Measurements from ENCODE around the gene AIF1L. TPM values are rescaled to one million over a fixed set of nuclear protein-coding genes. Genes with fewer than 3 reads are reported as not detected.

Gene AIF1L
- polyA plus RNA-seq, 2 donors: 59.3 to 184 TPM

- Histone ChIP-seq H3K4me1 (ENCODE audit: control insufficient read depth in 2 of 2, insufficient read depth in 2 of 2, low read length in 1 of 2) (no peaks in the 10 kb centered on the region), H3K27ac (ENCODE audit: low read depth in 2 of 2, low read length in 1 of 2) (no peak overlapping the region), H3K9me3 (ENCODE audit: control insufficient read depth in 2 of 2, insufficient read depth in 1 of 2, low read depth in 1 of 2, low read length in 1 of 2) (no peaks in the 10 kb centered on the region), H3K27me3 (ENCODE audit: control insufficient read depth in 1 of 2, insufficient read depth in 2 of 2, low read length in 2 of 2) (no peaks in the 10 kb centered on the region), H3K36me3 (ENCODE audit: control insufficient read depth in 2 of 2, insufficient read depth in 2 of 2, low read length in 1 of 2) (no peaks in the 10 kb centered on the region), H3K4me3 (ENCODE audit: low read depth in 1 of 2, low read length in 2 of 2) (no peak overlapping the region)
- WGBS, 2 donors: 78 to 81% methylated on average over 15 of the region's 15 CpGs
Observed at GRCh38 chr9:131076347-131077195, 19.8 kb upstream of the AIF1L start.

- no peak overlapping the region for H3K4me3 ChIP-seq (ENCODE audit: low read depth in 1 of 2, low read length in 2 of 2)
- H3K36me3 ChIP-seq (ENCODE audit: control insufficient read depth in 2 of 2, insufficient read depth in 2 of 2, low read length in 1 of 2): no peaks in the 10 kb centered on the region
- no peaks in the 10 kb centered on the region for H3K27me3 ChIP-seq (ENCODE audit: control insufficient read depth in 1 of 2, insufficient read depth in 2 of 2, low read length in 2 of 2)
- peaks cover 0 to 5% of the 10 kb centered on the region in 2 donors for H3K4me1 ChIP-seq (ENCODE audit: control insufficient read depth in 2 of 2, insufficient read depth in 2 of 2, low read length in 1 of 2)
- WGBS, 2 donors: 82 to 86% methylated on average over 17 of the region's 17 CpGs
- no peak overlapping the region for H3K27ac ChIP-seq (ENCODE audit: low read depth in 2 of 2, low read length in 1 of 2)
- H3K9me3 ChIP-seq (ENCODE audit: control insufficient read depth in 2 of 2, insufficient read depth in 1 of 2, low read depth in 1 of 2, low read length in 1 of 2): no peaks in the 10 kb centered on the region
Observed at GRCh38 chr9:131078427-131079366, 17.6 kb upstream of the AIF1L start.

GRCh38 chr9:131080589-131080988, 15.7 kb upstream of the AIF1L start:
- H3K4me3 ChIP-seq (ENCODE audit: low read depth in 1 of 2, low read length in 2 of 2): no peak overlapping the region
- H3K36me3 ChIP-seq (ENCODE audit: control insufficient read depth in 2 of 2, insufficient read depth in 2 of 2, low read length in 1 of 2): no peaks in the 10 kb centered on the region
- peak overlapping the region; percentile 56 to 66 for H3K27ac ChIP-seq (ENCODE audit: low read depth in 2 of 2, low read length in 1 of 2)
- H3K27me3 ChIP-seq (ENCODE audit: control insufficient read depth in 1 of 2, insufficient read depth in 2 of 2, low read length in 2 of 2): no peaks in the 10 kb centered on the region
- 46 to 57% methylated on average over 9 of the region's 9 CpGs for WGBS, 2 donors
- no peaks in the 10 kb centered on the region for H3K9me3 ChIP-seq (ENCODE audit: control insufficient read depth in 2 of 2, insufficient read depth in 1 of 2, low read depth in 1 of 2, low read length in 1 of 2)
- peaks cover 0 to 5% of the 10 kb centered on the region in 2 donors for H3K4me1 ChIP-seq (ENCODE audit: control insufficient read depth in 2 of 2, insufficient read depth in 2 of 2, low read length in 1 of 2)

- no peaks in the 10 kb centered on the region for H3K36me3 ChIP-seq (ENCODE audit: control insufficient read depth in 2 of 2, insufficient read depth in 2 of 2, low read length in 1 of 2)
- no peak overlapping the region for H3K4me3 ChIP-seq (ENCODE audit: low read depth in 1 of 2, low read length in 2 of 2)
- WGBS, 2 donors: 88 to 90% methylated on average over 9 of the region's 9 CpGs
- H3K9me3 ChIP-seq (ENCODE audit: control insufficient read depth in 2 of 2, insufficient read depth in 1 of 2, low read depth in 1 of 2, low read length in 1 of 2): no peaks in the 10 kb centered on the region
- H3K4me1 ChIP-seq (ENCODE audit: control insufficient read depth in 2 of 2, insufficient read depth in 2 of 2, low read length in 1 of 2): peaks cover 0 to 5% of the 10 kb centered on the region in 2 donors
- no peaks in the 10 kb centered on the region for H3K27me3 ChIP-seq (ENCODE audit: control insufficient read depth in 1 of 2, insufficient read depth in 2 of 2, low read length in 2 of 2)
- no peak overlapping the region for H3K27ac ChIP-seq (ENCODE audit: low read depth in 2 of 2, low read length in 1 of 2)
Observed at GRCh38 chr9:131081868-131082267, 14.5 kb upstream of the AIF1L start.

- H3K27me3 ChIP-seq (ENCODE audit: control insufficient read depth in 1 of 2, insufficient read depth in 2 of 2, low read length in 2 of 2): no peaks in the 10 kb centered on the region
- H3K27ac ChIP-seq (ENCODE audit: low read depth in 2 of 2, low read length in 1 of 2): peak overlapping the region in 1 of 2 donors; percentile 8
- no peaks in the 10 kb centered on the region for H3K36me3 ChIP-seq (ENCODE audit: control insufficient read depth in 2 of 2, insufficient read depth in 2 of 2, low read length in 1 of 2)
- no peaks in the 10 kb centered on the region for H3K9me3 ChIP-seq (ENCODE audit: control insufficient read depth in 2 of 2, insufficient read depth in 1 of 2, low read depth in 1 of 2, low read length in 1 of 2)
- no peak overlapping the region for H3K4me3 ChIP-seq (ENCODE audit: low read depth in 1 of 2, low read length in 2 of 2)
- WGBS, 2 donors: 61 to 65% methylated on average over 11 of the region's 11 CpGs
- H3K4me1 ChIP-seq (ENCODE audit: control insufficient read depth in 2 of 2, insufficient read depth in 2 of 2, low read length in 1 of 2): peaks cover 0 to 5% of the 10 kb centered on the region in 2 donors
Observed at GRCh38 chr9:131082774-131083512, 13.4 kb upstream of the AIF1L start.

GRCh38 chr9:131084661-131085369, 11.5 kb upstream of the AIF1L start:
- 76 to 78% methylated on average over 8 of the region's 8 CpGs for WGBS, 2 donors
- no peak overlapping the region for H3K4me3 ChIP-seq (ENCODE audit: low read depth in 1 of 2, low read length in 2 of 2)
- no peaks in the 10 kb centered on the region for H3K27me3 ChIP-seq (ENCODE audit: control insufficient read depth in 1 of 2, insufficient read depth in 2 of 2, low read length in 2 of 2)
- peaks cover 0 to 5% of the 10 kb centered on the region in 2 donors for H3K4me1 ChIP-seq (ENCODE audit: control insufficient read depth in 2 of 2, insufficient read depth in 2 of 2, low read length in 1 of 2)
- no peaks in the 10 kb centered on the region for H3K36me3 ChIP-seq (ENCODE audit: control insufficient read depth in 2 of 2, insufficient read depth in 2 of 2, low read length in 1 of 2)
- no peaks in the 10 kb centered on the region for H3K9me3 ChIP-seq (ENCODE audit: control insufficient read depth in 2 of 2, insufficient read depth in 1 of 2, low read depth in 1 of 2, low read length in 1 of 2)
- H3K27ac ChIP-seq (ENCODE audit: low read depth in 2 of 2, low read length in 1 of 2): no peak overlapping the region

GRCh38 chr9:131085370-131086122, 10.8 kb upstream of the AIF1L start:
- Histone ChIP-seq H3K36me3 (ENCODE audit: control insufficient read depth in 2 of 2, insufficient read depth in 2 of 2, low read length in 1 of 2) (no peaks in the 10 kb centered on the region), H3K27me3 (ENCODE audit: control insufficient read depth in 1 of 2, insufficient read depth in 2 of 2, low read length in 2 of 2) (no peaks in the 10 kb centered on the region)

GRCh38 chr9:131087354-131087893, 8.9 kb upstream of the AIF1L start:
- Histone ChIP-seq H3K27me3 (ENCODE audit: control insufficient read depth in 1 of 2, insufficient read depth in 2 of 2, low read length in 2 of 2) (no peaks in the 10 kb centered on the region), H3K36me3 (ENCODE audit: control insufficient read depth in 2 of 2, insufficient read depth in 2 of 2, low read length in 1 of 2) (no peaks in the 10 kb centered on the region), H3K4me3 (ENCODE audit: low read depth in 1 of 2, low read length in 2 of 2) (no peak overlapping the region), H3K4me1 (ENCODE audit: control insufficient read depth in 2 of 2, insufficient read depth in 2 of 2, low read length in 1 of 2) (peaks cover 0 to 6% of the 10 kb centered on the region in 2 donors), H3K27ac (ENCODE audit: low read depth in 2 of 2, low read length in 1 of 2) (no peak overlapping the region), H3K9me3 (ENCODE audit: control insufficient read depth in 2 of 2, insufficient read depth in 1 of 2, low read depth in 1 of 2, low read length in 1 of 2) (no peaks in the 10 kb centered on the region)
- 82 to 88% methylated on average over 19 of the region's 19 CpGs for WGBS, 2 donors

More at GRCh38 chr9:131085370-131086122, 10.8 kb upstream of the AIF1L start:
- WGBS, 2 donors: 76 to 83% methylated on average over 23 of the region's 23 CpGs
- Histone ChIP-seq H3K4me3 (ENCODE audit: low read depth in 1 of 2, low read length in 2 of 2) (no peak overlapping the region), H3K4me1 (ENCODE audit: control insufficient read depth in 2 of 2, insufficient read depth in 2 of 2, low read length in 1 of 2) (peaks cover 0 to 5% of the 10 kb centered on the region in 2 donors), H3K27ac (ENCODE audit: low read depth in 2 of 2, low read length in 1 of 2) (no peak overlapping the region), H3K9me3 (ENCODE audit: control insufficient read depth in 2 of 2, insufficient read depth in 1 of 2, low read depth in 1 of 2, low read length in 1 of 2) (no peaks in the 10 kb centered on the region)
